GOT3 (cell line): ENCODE measurements around the gene TTLL11.

Experiments
- DNase-seq: peaks from one replicate; lab custom pipeline; 2025; ENCODE audit warnings: mixed read lengths; lab: John Stamatoyannopoulos, UW

Gene TTLL11

GRCh38 chr9:121880343-121880898 lies 212.7 kb downstream of the TTLL11 start:
- DNase-seq, result no peak

GRCh38 chr9:121878271-121878822 lies 214.8 kb downstream of the TTLL11 start:
- no peak for DNase-seq

- no peak for DNase-seq
Observed at GRCh38 chr9:121876658-121877271, 216.3 kb downstream of the TTLL11 start.

GRCh38 chr9:121876255-121876654 lies 216.9 kb downstream of the TTLL11 start:
- no peak for DNase-seq

GRCh38 chr9:121874524-121874923 lies 218.6 kb downstream of the TTLL11 start:
- DNase-seq, result no peak

GRCh38 chr9:121871431-121872025 lies 221.6 kb downstream of the TTLL11 start:
- no peak for DNase-seq

GRCh38 chr9:121870271-121870670 lies 222.8 kb downstream of the TTLL11 start:
- no peak for DNase-seq

GRCh38 chr9:121868626-121869025 lies 224.5 kb downstream of the TTLL11 start:
- no peak for DNase-seq

- DNase-seq, result no peak
Observed at GRCh38 chr9:121866927-121867326, 226.2 kb downstream of the TTLL11 start.

- no peak for DNase-seq
Observed at GRCh38 chr9:121865884-121866283, 227.2 kb downstream of the TTLL11 start.

- DNase-seq, result no peak
Observed at GRCh38 chr9:121865060-121865459, 228.0 kb downstream of the TTLL11 start.

- no peak for DNase-seq
Observed at GRCh38 chr9:121863955-121864354, 229.2 kb downstream of the TTLL11 start.

GRCh38 chr9:121862371-121863332 lies 230.5 kb downstream of the TTLL11 start:
- no peak for DNase-seq

GRCh38 chr9:121861501-121862180 lies 231.5 kb downstream of the TTLL11 start:
- no peak for DNase-seq

GRCh38 chr9:121860744-121861143 lies 232.4 kb downstream of the TTLL11 start:
- no peak for DNase-seq

- DNase-seq, result no peak
Observed at GRCh38 chr9:121860213-121860612, 232.9 kb downstream of the TTLL11 start.

- DNase-seq, result no peak
Observed at GRCh38 chr9:121859646-121860045, 233.5 kb downstream of the TTLL11 start.

GRCh38 chr9:121858788-121859187 lies 234.3 kb downstream of the TTLL11 start:
- no peak for DNase-seq

- DNase-seq, result no peak
Observed at GRCh38 chr9:121857928-121858327, 235.2 kb downstream of the TTLL11 start.

- no peak for DNase-seq
Observed at GRCh38 chr9:121855476-121855875, 237.6 kb downstream of the TTLL11 start.

- DNase-seq, result no peak
Observed at GRCh38 chr9:121853617-121854395, 239.3 kb downstream of the TTLL11 start.
